ENCODE measurements around the gene SFXN2.

Gene SFXN2

DNA sequence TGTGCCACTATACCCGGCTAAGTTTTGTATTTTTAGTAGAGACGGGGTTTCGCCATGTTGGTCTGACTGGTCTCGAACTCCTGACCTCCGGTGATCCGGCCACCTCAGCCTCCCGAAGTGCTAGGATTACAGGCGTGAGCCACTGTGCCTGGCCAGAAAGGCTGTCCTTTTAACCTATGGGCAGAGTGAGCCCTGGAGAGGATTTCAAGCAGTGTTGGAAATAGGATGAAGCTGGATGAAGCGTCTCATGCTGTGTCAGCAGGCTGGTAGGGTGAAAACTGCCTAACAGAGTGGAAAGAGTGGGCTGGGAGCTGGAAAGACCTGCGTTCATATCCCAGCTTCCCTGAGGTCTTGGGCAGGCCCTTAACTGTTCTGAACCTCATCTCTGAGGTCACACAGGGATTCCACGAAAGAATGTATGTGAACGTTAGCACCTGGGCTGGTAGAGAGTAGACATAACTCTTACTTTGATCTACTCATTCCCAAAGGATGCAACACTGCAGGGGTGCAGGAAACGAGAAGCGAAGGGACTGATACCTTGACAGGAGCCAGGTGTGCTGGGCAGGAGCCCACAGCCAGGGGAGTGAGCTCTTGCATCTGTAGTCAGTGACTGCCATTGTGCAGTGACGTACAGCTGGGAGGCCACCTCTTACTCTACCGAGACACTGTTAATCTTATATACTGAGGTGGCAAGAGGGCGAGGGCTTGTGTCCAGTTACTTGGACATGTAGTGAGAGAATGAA is 63.4 kb downstream of the SFXN2 start:
- no peak for DNase-seq (ENCODE audit: low read depth)

DNA sequence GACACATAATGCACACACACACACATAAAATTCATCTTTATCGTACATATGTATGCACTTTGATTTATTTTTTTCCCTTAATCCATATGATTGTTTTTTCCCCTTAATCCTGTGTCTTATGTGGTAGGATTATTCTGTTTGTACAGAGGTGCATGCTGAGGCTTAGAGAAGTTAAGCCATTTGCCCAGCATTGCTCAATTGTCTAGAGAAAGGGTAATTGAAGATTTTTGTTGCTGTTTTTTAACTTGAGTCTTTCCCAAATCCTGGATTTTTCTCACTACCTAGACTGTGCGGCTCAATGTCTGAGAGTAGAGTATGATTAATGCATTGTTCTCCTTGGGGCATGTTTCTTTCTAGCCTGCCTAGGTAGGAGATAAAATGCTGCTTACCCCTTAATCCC is 64.3 kb downstream of the SFXN2 start:
- no peak for DNase-seq (ENCODE audit: low read depth)

GRCh38 chr10:102779680-102780526 is 65.5 kb downstream of the SFXN2 start:
- no peak for DNase-seq (ENCODE audit: low read depth)

- no peak for DNase-seq (ENCODE audit: low read depth)
These were observed 66.0 kb downstream of the SFXN2 start for GRCh38 chr10:102780527-102780808.

- no peak for DNase-seq (ENCODE audit: low read depth)
These were observed 66.9 kb downstream of the SFXN2 start for GRCh38 chr10:102781090-102781920.

DNA sequence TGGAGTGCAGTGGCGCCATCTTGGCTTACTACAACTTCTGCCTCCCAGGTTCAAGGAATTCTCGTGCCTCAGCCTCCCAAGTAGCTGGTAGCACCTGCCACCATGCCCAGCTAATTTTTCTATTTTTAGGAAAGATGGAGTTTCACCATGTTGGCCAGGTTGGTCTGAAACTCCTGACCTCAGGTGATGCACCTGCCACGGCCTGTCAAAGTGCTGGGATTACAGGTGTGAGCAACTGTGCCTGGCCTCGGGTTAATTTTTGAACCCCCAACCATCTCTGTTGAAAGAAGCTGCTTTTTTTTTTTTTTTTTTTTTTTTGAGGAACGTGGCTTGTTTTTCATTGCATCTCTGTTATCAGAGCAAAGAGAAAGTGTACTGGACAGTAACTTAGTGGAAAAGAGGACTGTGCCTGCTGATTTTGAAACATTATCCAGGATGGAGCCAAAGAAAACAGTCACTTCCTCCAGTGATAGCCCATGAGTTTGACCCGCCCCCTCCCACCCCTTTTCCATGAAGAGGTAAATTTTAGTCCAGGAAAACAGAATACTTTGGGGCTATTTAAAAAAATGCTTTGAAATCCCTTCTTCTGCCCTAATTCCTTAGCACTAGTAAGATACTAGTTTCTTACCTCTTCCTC is 67.6 kb downstream of the SFXN2 start:
- no peak for DNase-seq (ENCODE audit: low read depth)

GRCh38 chr10:102782673-102783551 is 68.5 kb downstream of the SFXN2 start:
- DNase-seq (ENCODE audit: low read depth): no peak

DNA sequence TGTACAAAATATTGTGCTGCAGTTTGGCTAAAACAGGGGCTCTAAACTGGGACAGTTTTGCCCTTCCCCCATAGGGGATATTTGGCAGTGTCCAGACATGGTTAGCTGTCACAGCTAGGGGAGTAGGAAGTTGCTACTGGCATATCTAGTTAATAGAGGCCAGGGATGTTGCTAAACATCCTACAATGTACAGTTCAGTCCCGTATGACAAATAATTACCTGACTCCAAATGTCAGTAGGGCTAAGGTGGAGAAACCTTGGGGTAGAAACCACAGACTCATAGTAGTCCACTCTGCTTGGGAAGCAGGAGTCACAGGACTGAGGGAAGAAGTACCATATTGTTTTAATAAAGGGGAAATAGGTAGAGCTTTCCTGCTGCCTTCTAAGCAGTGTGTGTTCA is 69.1 kb downstream of the SFXN2 start:
- no peak for DNase-seq (ENCODE audit: low read depth)

DNA sequence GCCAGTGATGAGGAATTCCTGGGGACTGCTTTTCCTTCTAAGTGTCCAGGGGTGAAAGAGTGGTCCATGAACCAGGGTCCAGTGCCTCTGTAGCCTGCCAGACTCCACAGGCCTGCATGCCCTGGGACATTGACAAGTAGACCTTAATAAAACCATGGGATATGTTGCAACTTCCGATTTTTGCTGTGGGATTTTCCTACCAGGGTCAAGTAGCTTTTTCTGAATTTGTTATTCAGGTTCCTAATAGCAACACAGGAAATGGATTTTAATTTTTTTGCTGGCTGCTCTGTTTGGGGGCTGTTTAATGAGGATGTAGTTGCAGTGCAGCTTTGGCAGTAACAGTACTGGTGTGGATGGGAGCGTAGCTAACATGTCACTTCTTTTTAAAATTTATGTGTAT is 71.4 kb downstream of the SFXN2 start:
- DNase-seq (ENCODE audit: low read depth): no peak

- DNase-seq (ENCODE audit: low read depth): no peak
These were observed 77.4 kb downstream of the SFXN2 start for GRCh38 chr10:102791754-102792395.

Data from stimulated activated CD8-positive, alpha-beta memory T cell treated with anti-CD3 and anti-CD28 coated beads, Interleukin-12 subunit alpha, Interleukin-12 subunit beta, amount 100 ng/mL, for 1 hour (primary cell).